Osteocyte (in vitro differentiated cells): Measurements from ENCODE around the gene PHF24. TPM values are rescaled to one million over a fixed set of nuclear protein-coding genes. Genes with fewer than 3 reads are reported as not detected.

Experiments
- DNase-seq: peaks from one replicate; pipeline ENCODE4 v3.0.0; 2021; ENCODE audit warnings: mixed read lengths; ENCODE audit not compliant: unreplicated experiment; ENCODE audit errors: extremely low spot score
- H3K27ac Mint-ChIP-seq: one replicate; pipeline ENCODE4 v1.8.0; 2021; ENCODE audit warnings: mild to moderate bottlenecking, mixed read lengths; ENCODE audit not compliant: unreplicated experiment
- H3K27me3 Mint-ChIP-seq: one replicate; pipeline ENCODE4 v1.8.0; 2021; ENCODE audit warnings: mixed read lengths; ENCODE audit not compliant: unreplicated experiment
- H3K36me3 Mint-ChIP-seq: one replicate; pipeline ENCODE4 v1.8.0; 2021; ENCODE audit warnings: mixed read lengths; ENCODE audit not compliant: unreplicated experiment
- H3K4me1 Mint-ChIP-seq: one replicate; pipeline ENCODE4 v1.8.0; 2021; ENCODE audit warnings: mixed read lengths; ENCODE audit not compliant: unreplicated experiment
- H3K4me3 Mint-ChIP-seq: one replicate; pipeline ENCODE4 v1.8.0; 2021; ENCODE audit warnings: mild to moderate bottlenecking, moderate library complexity, mixed read lengths; ENCODE audit not compliant: unreplicated experiment
- H3K9me3 Mint-ChIP-seq: one replicate; pipeline ENCODE4 v1.8.0; 2021; ENCODE audit warnings: mixed read lengths; ENCODE audit not compliant: unreplicated experiment
- total RNA-seq: library from RNA; stranded (reverse); gene quantifications from 2 replicates; pipeline ENCODE4 v1.2.1, GENCODE V29; 2021
- TF ChIP-seq, protein P1 (sequence below): fragments of 200-600 bp; sonication (generic); IDR thresholded peaks from 2 replicates; pipeline ENCODE4 v1.5.0; 2021; ENCODE audit warnings: antibody characterized with exemption, mild to moderate bottlenecking, moderate library complexity

PHF24 gene
- total RNA-seq, 1 donor from 2014 or later = not detected

DNA sequence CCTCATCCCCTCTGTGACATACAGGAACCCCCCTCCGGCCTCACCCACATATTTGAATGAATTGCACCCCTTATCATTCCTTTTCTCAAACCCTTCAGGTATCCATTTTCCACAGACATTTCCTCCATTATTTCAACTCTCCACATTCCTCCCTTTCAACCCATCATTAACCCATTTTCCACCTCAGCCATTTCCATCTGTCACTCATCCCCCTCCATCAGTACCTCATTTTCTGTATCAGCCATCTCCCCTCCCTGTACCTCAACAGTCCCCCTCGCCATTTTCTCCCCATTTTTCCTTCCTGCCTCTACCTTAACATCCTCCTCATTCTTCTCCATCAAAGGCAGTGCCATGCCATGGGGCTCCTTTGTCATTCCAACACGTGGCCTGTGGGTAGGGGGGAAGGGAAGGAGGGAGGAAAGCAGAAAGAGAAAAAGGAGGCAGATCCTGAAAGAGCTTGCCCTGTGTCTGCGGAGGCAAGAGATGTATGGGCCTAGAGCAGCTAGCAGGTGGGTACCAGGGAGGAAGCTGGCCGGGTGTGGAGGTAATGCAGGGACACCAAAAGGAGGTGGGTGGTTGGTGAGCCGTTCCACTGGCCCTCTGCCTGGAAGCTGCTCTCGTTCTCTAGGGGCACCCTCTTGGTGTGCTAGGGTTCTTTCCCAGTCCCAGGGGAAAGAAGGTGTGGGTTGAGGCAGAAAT, 33.0 kb downstream of the PHF24 start:
- no peak for DNase-seq
- Mint-ChIP-seq H3K36me3 (no peaks in the 10 kb centered on the region), H3K27me3 (no peaks in the 10 kb centered on the region), H3K9me3 (no peaks in the 10 kb centered on the region), H3K27ac (peak overlapping the region; percentile 5), H3K4me1 (peaks cover 45% of the 10 kb centered on the region), H3K4me3 (peak overlapping the region; percentile 80)
- TF ChIP-seq, protein P1, sequence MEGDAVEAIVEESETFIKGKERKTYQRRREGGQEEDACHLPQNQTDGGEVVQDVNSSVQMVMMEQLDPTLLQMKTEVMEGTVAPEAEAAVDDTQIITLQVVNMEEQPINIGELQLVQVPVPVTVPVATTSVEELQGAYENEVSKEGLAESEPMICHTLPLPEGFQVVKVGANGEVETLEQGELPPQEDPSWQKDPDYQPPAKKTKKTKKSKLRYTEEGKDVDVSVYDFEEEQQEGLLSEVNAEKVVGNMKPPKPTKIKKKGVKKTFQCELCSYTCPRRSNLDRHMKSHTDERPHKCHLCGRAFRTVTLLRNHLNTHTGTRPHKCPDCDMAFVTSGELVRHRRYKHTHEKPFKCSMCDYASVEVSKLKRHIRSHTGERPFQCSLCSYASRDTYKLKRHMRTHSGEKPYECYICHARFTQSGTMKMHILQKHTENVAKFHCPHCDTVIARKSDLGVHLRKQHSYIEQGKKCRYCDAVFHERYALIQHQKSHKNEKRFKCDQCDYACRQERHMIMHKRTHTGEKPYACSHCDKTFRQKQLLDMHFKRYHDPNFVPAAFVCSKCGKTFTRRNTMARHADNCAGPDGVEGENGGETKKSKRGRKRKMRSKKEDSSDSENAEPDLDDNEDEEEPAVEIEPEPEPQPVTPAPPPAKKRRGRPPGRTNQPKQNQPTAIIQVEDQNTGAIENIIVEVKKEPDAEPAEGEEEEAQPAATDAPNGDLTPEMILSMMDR = no peak

DNA sequence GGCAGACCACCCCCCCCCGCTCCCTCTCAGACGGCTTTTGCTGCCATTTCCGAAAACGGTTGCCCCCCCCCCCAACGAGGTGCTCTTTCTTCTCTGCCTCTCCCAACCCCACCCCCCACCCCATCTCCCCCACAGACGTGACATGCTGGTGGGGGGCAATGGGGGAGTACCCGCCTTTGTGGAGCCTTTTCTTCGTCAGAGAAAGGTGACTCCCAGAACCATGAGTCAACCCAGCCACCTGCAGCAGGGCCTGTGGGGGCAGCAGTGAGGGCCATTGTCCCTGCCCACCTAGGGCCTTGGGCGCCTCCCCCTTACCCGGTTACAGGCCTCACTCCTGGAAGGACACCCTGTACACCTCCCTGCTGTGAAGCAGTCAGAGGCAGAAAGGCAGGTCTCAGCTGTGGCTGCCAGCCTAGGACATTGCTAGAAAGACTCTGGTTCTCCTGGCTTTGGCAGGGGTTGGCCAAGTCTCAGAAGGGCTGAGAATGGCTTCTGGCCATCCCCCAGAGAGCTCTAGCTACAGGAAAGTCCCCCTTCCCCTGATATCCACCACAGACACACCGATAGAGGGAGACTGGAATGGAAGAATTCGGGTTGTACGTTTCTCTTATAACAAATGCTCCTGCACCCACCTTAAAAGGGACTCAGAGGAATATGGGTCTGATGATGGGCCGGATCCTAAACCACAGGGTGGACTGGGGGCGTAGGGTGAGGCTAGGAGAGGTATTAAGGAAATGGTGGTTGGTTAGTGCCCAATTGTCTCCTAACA, 33.7 kb downstream of the PHF24 start:
- H3K9me3 Mint-ChIP-seq = no peaks in the 10 kb centered on the region
- H3K27ac Mint-ChIP-seq = no peak overlapping the region
- no peak overlapping the region for H3K4me3 Mint-ChIP-seq
- TF ChIP-seq, protein P1 = no peak
- no peaks in the 10 kb centered on the region for H3K27me3 Mint-ChIP-seq
- no peak for DNase-seq
- H3K36me3 Mint-ChIP-seq = peaks cover under 1% of the 10 kb centered on the region
- peaks cover 45% of the 10 kb centered on the region for H3K4me1 Mint-ChIP-seq

DNA sequence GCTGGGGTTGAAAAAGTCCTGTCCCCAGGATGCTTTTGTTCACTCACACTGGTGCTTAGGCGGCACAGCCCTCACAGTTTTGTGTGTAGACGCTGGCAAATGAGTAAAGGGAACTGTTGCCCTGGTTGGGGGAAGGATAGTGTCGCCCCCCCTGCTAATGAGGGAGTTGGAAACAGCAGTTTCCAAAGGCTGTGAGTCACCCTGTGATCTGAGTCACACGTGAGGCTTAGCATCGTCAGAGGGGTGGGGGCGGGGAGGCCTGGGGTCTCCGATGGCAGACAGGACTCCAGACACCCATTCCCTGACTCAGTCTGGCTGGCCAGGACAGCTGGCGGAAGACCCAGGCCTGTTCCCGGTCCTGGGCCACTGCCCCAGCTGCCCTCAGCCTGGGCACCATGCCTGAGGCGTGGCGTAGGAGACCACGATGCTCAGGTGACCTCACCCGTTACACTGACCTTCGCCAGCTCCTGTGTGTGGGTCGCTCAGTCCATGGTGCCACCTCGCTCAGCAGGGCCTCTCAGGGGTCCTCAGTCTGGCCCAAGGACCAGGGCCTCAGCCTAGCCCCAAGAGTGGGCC, 34.4 kb downstream of the PHF24 start:
- Mint-ChIP-seq H3K36me3 (peaks cover 5% of the 10 kb centered on the region), H3K4me3 (no peak overlapping the region), H3K9me3 (no peaks in the 10 kb centered on the region), H3K4me1 (peaks cover 45% of the 10 kb centered on the region), H3K27me3 (no peaks in the 10 kb centered on the region), H3K27ac (no peak overlapping the region)
- TF ChIP-seq, protein P1 = no peak
- DNase-seq = no peak

DNA sequence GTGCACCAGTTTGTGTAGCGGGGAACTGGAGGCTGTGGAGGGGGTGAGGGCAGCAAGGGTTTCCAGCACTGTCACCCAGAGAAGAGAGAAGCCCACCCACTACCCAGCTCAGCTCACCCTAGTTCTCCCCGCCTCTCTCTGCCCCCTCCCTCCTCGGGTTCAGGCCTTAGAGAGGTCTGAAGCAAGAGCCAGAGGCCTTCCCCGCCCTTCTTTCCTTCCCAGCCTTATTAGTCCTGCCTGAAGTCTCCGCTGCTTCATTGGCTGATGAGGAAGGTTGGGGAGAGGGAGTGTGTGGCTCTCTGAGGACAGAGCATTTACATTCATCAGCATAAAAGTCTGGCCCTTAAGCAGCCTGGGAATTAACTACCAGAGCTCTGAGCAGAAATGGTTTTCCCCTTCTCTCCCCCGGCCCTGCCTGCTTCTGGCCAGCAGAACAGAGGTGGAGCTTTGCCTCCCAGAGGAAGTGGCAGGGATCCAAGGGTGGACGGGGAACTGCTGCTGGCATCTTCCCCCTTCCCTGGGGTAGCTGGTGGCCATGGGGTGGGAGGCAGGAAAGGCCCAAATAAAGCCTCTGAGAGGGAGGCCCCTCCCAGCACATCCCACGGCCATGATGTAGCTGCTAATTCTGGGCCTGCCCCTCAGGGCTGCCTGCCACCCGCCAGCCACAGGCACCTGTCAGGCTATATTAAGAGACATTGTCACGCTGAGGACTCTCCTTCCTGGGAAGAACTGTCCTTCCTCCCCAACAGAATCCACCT, 35.6 kb downstream of the PHF24 start:
- Mint-ChIP-seq H3K36me3 (peaks cover 5% of the 10 kb centered on the region), H3K4me3 (no peak overlapping the region), H3K9me3 (no peaks in the 10 kb centered on the region), H3K27ac (peak overlapping the region; percentile 67), H3K4me1 (peaks cover 43% of the 10 kb centered on the region), H3K27me3 (no peaks in the 10 kb centered on the region)
- DNase-seq = no peak
- TF ChIP-seq, protein P1 = no peak
